Measurements from ENCODE around the gene RDX. TPM values are rescaled to one million over a fixed set of nuclear protein-coding genes. Genes with fewer than 3 reads are reported as not detected.
"Not testable (repeated sequence)": the region's sequence is repeated elsewhere in the genome, so short reads cannot be mapped to it uniquely, and the experiment has no call there.

Gene RDX
- total RNA-seq, 1 experiment from 2014 or later = 9.0 TPM

- DNase-seq (ENCODE audit: low spot score) = peak; percentile 62
Measured at GRCh38 chr11:110305169-110306018, 9.0 kb upstream of the RDX start.

DNA sequence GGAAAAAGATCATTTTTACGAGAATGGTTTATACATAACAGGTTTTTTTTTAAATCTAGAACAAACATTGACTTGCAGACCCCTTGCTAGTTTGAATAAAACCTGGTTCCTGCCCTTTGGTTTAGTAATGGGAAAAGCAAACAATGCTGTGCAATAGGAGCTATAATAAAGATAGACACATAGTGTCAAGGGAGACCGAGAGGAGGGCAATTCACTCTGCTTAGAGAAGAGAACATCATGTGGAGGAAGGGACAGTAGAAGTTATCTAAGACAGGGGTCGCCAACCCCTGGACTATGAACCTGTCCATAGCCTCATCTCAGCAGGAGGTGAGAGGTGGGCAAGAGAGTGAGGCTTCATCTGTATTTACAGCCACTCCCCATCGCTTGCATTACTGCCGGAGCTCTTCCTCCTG, 7.0 kb upstream of the RDX start:
- no peak for DNase-seq (ENCODE audit: low spot score)

DNA sequence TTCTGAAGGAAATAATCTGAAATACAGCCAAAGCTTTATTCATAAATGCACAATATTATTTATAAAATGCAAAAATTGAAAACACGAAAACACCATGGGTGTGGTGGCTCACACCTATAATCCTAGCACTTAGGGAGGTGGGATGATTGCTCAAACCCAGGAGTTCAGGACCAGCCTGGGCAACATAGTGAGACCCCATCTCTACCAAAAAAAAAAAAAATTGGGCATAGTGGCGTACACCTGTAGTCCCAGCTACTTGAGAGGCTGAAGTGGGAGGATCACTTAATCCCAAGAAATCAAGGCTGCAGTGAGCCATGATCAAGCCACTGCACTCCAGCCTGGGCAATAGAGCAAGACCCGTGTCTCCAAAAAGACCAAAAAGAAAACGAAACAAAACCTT, 5.2 kb upstream of the RDX start:
- DNase-seq (ENCODE audit: low spot score) = no peak

DNA sequence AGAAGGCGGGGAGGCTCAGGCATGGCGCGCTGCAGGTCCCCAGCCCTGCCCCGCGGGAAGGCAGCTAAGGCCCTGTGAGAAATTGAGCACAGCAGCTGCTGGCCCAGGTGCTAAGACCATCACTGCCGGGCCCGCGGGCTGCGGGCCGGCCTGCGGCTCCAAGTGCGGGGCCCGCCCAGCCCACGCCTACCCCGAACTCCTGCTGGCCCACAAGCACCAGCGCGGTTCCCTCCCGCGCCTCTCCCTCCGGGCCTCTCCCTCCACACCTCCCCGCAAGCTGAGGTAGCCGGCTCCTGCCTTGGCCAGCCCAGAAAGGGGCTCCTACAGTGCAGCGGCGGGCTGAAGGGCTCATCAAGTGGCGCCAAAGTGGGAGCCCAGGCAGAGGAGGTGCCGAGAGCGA, 4.6 kb upstream of the RDX start:
- DNase-seq (ENCODE audit: low spot score) = no peak

DNA sequence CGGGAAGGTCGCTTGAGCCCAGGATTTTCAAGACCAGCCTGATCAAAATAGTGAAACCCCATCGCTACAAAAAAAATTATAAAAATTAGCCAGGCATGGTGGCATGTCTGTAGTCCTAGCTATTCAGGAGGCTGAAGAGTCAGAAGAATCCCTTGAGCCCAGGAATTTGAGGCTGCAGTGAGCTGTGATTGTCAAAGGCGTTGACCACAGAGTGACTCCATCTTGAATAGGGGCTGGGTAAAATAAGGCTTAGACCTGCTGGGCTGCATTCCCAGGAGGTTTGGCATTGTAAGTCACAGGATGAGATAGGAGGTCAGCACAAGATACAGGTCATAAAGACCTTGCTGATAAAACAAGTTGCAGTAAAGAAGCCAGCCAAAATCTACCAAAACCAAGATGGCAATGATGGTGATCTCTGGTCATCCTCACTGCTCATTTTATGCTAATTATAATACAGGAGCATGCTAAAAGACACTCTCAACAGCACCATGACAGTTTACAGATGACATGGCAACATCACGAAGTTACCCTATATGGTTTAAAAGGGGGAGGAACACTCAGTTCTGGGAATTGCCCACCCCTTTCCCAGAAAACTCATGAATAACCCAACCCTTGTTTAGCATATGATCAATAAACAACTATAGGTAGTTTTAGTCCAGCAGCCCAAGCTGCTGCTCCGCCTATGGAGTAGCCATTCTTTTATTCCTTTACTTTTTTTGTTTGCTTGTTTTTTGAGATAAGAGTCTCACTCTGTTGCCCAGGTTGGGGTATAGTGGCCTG, 2.8 kb upstream of the RDX start:
- no peak for DNase-seq (ENCODE audit: low spot score)

GRCh38 chr11:110298301-110298765, 1.9 kb upstream of the RDX start:
- DNase-seq (ENCODE audit: low spot score) = no peak

DNA sequence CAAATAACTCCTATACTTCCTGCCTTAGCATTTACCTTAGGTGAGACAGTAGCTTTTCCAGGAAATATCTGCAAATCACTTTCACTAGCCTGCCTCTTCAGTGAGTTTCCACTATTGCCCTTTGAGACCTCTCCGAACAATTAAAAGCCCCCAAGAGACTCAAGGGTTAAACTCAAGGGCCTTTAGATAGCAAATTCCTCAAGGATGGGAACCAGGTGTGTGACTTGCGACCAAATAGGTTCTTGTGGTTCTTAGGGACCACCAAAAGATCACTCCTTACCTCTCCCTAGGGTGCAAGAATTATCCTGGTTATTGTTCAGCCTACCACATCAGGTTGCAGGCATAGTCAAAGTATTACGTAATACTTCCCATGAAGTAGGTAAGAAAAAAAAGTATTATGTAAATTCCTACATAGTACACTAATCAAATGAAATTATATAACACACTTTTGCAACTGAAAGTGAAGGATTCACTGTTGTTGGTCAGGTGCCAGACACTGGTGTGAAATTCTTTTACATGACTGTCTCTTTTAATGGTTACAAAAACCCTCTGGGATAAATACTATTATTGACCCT, 1.4 kb upstream of the RDX start:
- DNase-seq (ENCODE audit: low spot score) = no peak

DNA sequence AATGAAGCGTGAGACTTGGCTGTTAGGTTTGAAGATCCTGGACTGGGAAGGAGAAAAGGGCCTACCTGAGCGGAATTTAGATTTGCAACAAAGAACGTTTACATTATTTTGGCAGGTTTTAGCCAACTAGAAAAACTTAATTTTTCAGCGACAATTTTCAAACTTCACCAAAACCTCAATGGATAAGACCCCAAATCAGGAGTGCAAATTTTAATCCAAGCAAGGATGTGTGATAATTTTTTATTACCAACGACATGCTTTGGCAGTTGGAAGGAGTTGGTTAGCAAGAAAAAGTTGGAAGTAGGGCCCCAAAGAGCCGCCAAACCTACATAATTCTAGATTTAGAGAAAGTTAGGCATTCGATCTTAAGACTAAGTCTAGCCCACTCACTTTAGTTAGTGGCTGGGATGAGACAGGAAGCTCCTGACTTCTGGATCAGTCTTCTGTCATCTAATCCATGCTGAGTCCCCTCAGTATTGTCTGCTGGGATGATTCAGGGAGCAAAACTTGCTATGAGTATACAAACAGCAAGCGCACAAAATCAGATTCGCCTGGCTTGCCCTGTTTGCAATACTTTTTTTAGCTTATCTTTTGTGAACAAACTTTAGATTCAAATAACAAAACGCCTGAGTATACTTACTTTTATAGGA, 787 bp upstream of the RDX start:
- DNase-seq (ENCODE audit: low spot score) = no peak

DNA sequence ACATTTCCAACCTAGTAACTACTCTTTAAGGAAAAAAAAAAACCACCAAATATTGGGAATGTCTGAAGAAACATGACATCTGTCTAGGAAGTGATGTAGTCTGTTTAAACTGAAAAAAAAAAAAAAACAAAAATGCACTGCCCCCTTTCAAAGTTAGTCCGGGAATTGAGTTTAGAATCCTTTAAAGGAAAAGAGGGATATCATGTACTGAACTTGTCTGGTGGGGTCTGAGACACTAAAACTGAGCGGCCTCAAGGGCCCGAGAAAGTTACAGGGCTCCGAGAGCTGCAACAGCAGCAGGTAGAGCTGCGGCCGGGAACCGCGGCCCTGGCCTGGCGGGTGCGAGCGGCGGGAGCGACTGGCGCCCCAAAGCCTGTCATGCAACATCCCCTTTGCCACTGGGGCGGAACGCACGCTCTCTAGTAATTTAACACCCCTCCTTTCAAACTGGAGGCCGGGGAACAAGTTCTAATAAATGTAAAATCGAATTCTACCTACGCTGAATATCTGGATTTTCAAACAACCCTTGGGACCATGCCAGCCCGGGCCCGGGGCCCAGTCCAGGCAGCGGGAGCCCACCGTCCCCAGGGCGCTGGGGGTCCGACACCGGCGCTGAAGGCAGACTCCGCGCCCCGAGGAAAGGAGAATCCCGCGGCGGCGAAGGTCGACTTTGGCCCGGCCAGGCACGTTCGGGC, 736 bp downstream of the RDX start:
- peak; percentile 59 for DNase-seq (ENCODE audit: low spot score)

DNA sequence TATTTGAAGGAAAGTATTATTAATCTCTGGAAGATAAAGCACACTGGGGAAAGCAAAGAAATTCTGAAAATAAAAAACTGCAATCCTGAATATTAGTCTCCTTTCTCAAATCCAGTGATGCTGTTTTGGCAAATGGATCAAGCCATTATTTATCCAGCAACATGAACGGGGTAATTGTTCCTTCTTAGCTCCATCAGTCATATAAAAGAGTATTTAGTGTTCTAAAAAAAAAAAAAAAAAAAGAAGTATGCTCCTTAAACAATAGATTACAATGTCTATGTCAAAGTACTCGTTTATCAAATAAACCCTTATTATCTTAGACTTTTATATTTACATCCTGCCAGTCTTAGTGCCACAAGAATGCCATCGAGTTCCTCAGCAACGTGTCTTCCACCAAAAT, 1.3 kb downstream of the RDX start:
- DNase-seq (ENCODE audit: low spot score) = no peak

GRCh38 chr11:110294509-110294908, 1.9 kb downstream of the RDX start:
- DNase-seq (ENCODE audit: low spot score) = no peak

DNA sequence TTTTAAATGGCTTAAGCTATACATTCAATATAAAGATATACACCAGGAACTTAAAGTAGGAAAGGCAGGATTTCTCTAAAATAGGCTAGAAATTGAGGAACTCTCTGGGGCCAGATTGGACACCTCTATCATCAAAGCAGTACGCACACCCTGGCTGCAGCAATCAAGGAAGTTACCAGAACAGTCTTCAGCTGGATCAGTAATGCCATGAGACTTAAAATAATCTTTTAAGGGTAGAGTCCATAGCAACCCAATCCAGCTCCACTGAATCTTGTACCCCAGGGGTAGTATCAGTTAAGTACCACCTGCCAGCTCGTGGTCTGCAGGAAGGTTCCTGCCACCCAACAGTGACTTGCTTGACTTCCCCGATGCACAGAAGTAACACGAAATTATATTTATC, 3.0 kb downstream of the RDX start:
- DNase-seq (ENCODE audit: low spot score) = no peak

GRCh38 chr11:110292146-110292545, 4.3 kb downstream of the RDX start:
- DNase-seq (ENCODE audit: low spot score) = not testable (repeated sequence)

- DNase-seq (ENCODE audit: low spot score) = no peak
Measured at GRCh38 chr11:110290591-110291334, 5.7 kb downstream of the RDX start.

GRCh38 chr11:110289472-110289871, 6.9 kb downstream of the RDX start:
- DNase-seq (ENCODE audit: low spot score) = no peak

GRCh38 chr11:110287537-110287936, 8.9 kb downstream of the RDX start:
- DNase-seq (ENCODE audit: low spot score) = no peak

GRCh38 chr11:110286298-110287040, 9.9 kb downstream of the RDX start:
- no peak for DNase-seq (ENCODE audit: low spot score)

DNA sequence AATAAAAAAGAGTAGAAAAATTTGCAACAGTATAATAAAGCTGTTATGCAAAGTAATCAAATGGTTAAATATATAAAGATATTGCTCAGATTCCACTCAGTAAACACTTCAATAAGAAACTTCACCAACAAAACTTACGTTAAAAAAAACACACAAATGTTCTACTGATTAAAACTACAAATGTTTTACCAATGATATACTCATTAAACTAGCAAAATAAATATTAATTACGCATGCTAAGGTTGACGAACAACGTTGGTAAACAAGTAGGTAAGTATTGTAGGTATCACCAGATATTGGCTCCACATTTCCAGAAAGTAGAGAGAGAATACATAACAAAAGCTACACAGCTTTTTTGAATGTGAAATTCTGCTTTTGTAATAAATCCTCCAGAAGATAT, 12.6 kb downstream of the RDX start:
- DNase-seq (ENCODE audit: low spot score) = no peak

- DNase-seq (ENCODE audit: low spot score) = not testable (repeated sequence)
Measured at GRCh38 chr11:110280595-110280994, 15.8 kb downstream of the RDX start.

DNA sequence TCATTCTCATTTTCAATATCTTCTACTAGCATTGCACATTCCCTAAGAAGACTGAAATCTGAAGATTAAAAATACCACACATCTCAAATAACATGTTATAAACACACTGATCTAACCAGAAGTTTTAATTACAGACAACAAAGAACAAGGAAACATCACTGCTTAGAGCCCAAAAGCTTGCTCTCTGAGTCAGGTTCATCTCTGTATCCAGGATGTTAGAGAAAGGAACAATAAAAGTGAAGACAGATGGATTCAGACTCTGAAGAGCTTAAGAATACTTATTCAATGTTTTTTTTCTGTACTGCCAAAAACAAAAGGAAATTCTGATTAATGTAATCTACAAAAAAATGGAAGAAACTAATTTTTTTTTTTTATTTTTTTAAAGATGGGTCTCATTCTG, 16.5 kb downstream of the RDX start:
- DNase-seq (ENCODE audit: low spot score) = no peak

Measured in HT-29 (cell line).